ENCODE measurements around the gene CPEB2. TPM values are rescaled to one million over a fixed set of nuclear protein-coding genes. Genes with fewer than 3 reads are reported as not detected.
A peak's percentile ranks its signal among the peaks of the same experiment; 100 is the strongest.

Gene CPEB2
- total RNA-seq, 4 donors from 2014 or later: 10.5 to 32.6 (median 22.6) TPM

GRCh38 chr4:14990484-14990883 is 11.8 kb upstream of the CPEB2 start:
- Histone ChIP-seq H3K27ac (no peak overlapping the region), H3K9me3 (no peaks in the 10 kb centered on the region), H3K27me3 (no peaks in the 10 kb centered on the region), H3K4me1 (no peaks in the 10 kb centered on the region), H3K36me3 (no peaks in the 10 kb centered on the region), H3K4me3 (no peak overlapping the region)
- WGBS, 2 donors: 60 to 88% methylated on average over 1 of the region's 1 CpG
- intact Hi-C loops (cut with DNase I): no loop called here
- DNase-seq: no peak
- TF ChIP-seq, protein P1, sequence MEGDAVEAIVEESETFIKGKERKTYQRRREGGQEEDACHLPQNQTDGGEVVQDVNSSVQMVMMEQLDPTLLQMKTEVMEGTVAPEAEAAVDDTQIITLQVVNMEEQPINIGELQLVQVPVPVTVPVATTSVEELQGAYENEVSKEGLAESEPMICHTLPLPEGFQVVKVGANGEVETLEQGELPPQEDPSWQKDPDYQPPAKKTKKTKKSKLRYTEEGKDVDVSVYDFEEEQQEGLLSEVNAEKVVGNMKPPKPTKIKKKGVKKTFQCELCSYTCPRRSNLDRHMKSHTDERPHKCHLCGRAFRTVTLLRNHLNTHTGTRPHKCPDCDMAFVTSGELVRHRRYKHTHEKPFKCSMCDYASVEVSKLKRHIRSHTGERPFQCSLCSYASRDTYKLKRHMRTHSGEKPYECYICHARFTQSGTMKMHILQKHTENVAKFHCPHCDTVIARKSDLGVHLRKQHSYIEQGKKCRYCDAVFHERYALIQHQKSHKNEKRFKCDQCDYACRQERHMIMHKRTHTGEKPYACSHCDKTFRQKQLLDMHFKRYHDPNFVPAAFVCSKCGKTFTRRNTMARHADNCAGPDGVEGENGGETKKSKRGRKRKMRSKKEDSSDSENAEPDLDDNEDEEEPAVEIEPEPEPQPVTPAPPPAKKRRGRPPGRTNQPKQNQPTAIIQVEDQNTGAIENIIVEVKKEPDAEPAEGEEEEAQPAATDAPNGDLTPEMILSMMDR (IDR thresholded peaks at IDR 0.05): no peak
- TF ChIP-seq POLR2A (IDR thresholded peaks at IDR 0.05): no peak

GRCh38 chr4:14994242-14994641 is 8.0 kb upstream of the CPEB2 start:
- 27 to 41% methylated on average over 3 of the region's 3 CpGs for WGBS, 2 donors
- no peak for DNase-seq
- Histone ChIP-seq H3K9me3 (no peaks in the 10 kb centered on the region), H3K27ac (no peak overlapping the region), H3K36me3 (no peaks in the 10 kb centered on the region), H3K4me1 (peaks cover 0 to 7% (median 0%) of the 10 kb centered on the region in 3 donors), H3K27me3 (no peaks in the 10 kb centered on the region), H3K4me3 (no peak overlapping the region)
- no peak for TF ChIP-seq POLR2A (IDR thresholded peaks at IDR 0.05)
- TF ChIP-seq, protein P1 (IDR thresholded peaks at IDR 0.05): no peak
- intact Hi-C loops (cut with DNase I): no loop called here

GRCh38 chr4:15001248-15001868 is 923 bp upstream of the CPEB2 start:
- intact Hi-C loops (cut with DNase I): loop anchor here (10.0 kb wide), 1 partner anchor 137 kb away; no protein-coding TSS in a partner anchor
- Histone ChIP-seq H3K4me3 (peak overlapping the region; percentile 89 to 99 (median 94)), H3K36me3 (no peaks in the 10 kb centered on the region), H3K9me3 (no peaks in the 10 kb centered on the region), H3K27ac (peak overlapping the region; percentile 94 to 100 (median 100)), H3K27me3 (no peaks in the 10 kb centered on the region), H3K4me1 (peaks cover 2 to 36% (median 8%) of the 10 kb centered on the region in 3 donors)
- no peak for TF ChIP-seq POLR2A (IDR thresholded peaks at IDR 0.05)
- TF ChIP-seq, protein P1 (IDR thresholded peaks at IDR 0.05): no peak
- DNase-seq: peak; percentile 36
- WGBS, 2 donors: 0 to 1% methylated on average over 17 to 21 of the region's 32 CpGs

DNA sequence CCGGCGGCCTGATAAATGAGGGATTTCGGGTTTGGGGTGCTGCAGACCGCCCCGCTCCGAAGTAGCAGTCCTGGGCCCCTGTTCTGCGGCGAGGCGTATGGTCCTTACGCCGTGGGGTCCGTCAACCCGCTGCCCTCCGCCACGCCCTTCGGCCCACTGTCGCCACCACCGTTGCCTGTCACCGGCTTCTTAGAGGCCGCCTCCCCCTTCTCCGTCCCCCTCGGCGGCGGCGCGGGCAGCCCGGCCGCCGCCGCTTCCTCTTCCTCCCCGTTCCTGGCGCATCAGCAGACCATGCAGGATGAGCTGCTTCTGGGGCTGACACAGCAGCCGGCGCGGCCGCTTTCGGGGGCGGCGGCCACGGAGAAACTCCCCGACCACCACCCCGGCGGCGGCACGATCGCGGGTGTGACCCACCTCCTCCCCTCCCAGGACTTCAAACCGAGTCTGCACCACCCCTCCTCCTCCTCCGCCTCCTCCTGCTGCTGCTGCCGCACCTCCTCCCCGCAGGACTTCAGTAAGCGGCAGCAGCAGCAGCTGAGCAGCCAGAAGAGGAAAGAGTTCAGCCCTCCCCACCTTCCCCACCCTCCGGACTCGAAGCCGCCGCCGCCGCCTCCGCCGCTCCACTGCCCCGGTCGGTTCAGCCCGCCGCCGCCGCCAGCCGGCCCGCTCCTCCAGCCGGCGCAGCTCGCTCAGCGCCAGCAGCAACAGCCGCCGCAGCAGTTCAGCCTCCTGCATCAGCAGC is 549 bp downstream of the CPEB2 start:
- TF ChIP-seq, protein P1 (IDR thresholded peaks at IDR 0.05): no peak
- TF ChIP-seq POLR2A (IDR thresholded peaks at IDR 0.05): peak in 2 of 4 donors; percentile 50 to 78
- intact Hi-C loops (cut with DNase I): loop anchor here (10.0 kb wide), 1 partner anchor 138 kb away; no protein-coding TSS in a partner anchor
- Histone ChIP-seq H3K27me3 (no peaks in the 10 kb centered on the region), H3K36me3 (peaks cover 0 to 9% (median 0%) of the 10 kb centered on the region in 3 donors), H3K4me1 (peaks cover 2 to 51% (median 8%) of the 10 kb centered on the region in 3 donors), H3K4me3 (peak overlapping the region; percentile 89 to 99 (median 94)), H3K27ac (peak overlapping the region; percentile 94 to 100 (median 100)), H3K9me3 (no peaks in the 10 kb centered on the region)
- 0% methylated on average over 12 to 18 of the region's 74 CpGs for WGBS, 2 donors
- peak; percentile 57 for DNase-seq

DNA sequence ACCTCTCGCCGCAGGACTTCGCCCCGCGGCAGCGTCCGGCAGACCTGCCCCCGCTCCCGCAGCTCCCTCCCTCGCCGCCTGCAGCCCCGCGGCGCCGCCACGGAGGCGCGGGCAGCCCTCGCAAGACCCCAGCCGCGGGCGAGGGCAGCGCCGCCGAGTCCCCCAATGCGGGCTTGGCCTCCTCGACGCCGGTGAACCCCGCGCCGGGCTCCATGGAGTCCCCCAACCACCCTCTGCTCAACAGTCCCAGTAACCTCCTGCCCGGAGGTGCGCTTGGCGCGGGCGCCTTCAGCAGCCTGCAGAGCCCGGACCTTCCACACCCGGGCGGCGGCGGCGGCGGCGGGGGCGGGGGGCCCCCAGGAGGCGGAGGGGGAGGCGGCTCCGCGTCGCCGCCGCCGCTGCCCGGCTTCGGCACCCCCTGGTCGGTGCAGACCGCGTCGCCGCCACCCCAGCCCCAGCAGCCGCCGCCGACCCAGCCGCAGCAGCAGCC is 1.2 kb downstream of the CPEB2 start:
- H3K36me3 ChIP-seq: peaks cover 0 to 15% (median 0%) of the 10 kb centered on the region in 3 donors
- WGBS, 2 donors: no CpG with 5 or more reads among the region's 65 CpGs
- no peaks in the 10 kb centered on the region for H3K9me3 ChIP-seq
- TF ChIP-seq, protein P1 (IDR thresholded peaks at IDR 0.05): peak in 1 of 6 experiments; percentile 14
- TF ChIP-seq POLR2A (IDR thresholded peaks at IDR 0.05): no peak
- H3K27me3 ChIP-seq: no peaks in the 10 kb centered on the region
- H3K27ac ChIP-seq: peak overlapping the region; percentile 94 to 100 (median 100)
- peak overlapping the region; percentile 89 to 99 (median 94) for H3K4me3 ChIP-seq
- peaks cover 2 to 57% (median 8%) of the 10 kb centered on the region in 3 donors for H3K4me1 ChIP-seq
- intact Hi-C loops (cut with DNase I): loop anchor here (10.0 kb wide), 1 partner anchor 139 kb away; no protein-coding TSS in a partner anchor
- DNase-seq: no peak

Data from esophagus squamous epithelium (tissue), 5 donors.